Endometrial microvascular endothelial cells (primary cell): Measurements from ENCODE around the gene CIB1. TPM values are rescaled to one million over a fixed set of nuclear protein-coding genes. Genes with fewer than 3 reads are reported as not detected.

Experiments used
- in situ Hi-C: cut with HindIII; loops from 2 replicates; pipeline ENCODE4 v1.10.0; 2017; ENCODE audit warnings: low sequenced_read_pairs, low pct_unique_long_range_greater_than_20kb; ENCODE audit errors: inconsistent ontology term
- total RNA-seq: library from RNA; depleted of rRNA; stranded (reverse); fragments of >200 nt; gene quantifications from one replicate; pipeline ENCODE4 v1.2.3, GENCODE V29; 2015; ENCODE audit errors: inconsistent ontology term

CIB1 gene
- total RNA-seq, 1 donor from 2014 or later = 33.5 TPM

- in situ Hi-C loops = no loop called here
Observed at GRCh38 chr15:90243943-90244639, 10.3 kb upstream of the CIB1 start.

- in situ Hi-C loops = no loop called here
Observed at GRCh38 chr15:90241343-90242192, 7.8 kb upstream of the CIB1 start.

GRCh38 chr15:90240856-90241255 lies 7.1 kb upstream of the CIB1 start:
- in situ Hi-C loops = no loop called here

- in situ Hi-C loops = no loop called here
Observed at GRCh38 chr15:90239371-90239770, 5.6 kb upstream of the CIB1 start.

- in situ Hi-C loops = no loop called here
Observed at GRCh38 chr15:90234096-90234988, 601 bp upstream of the CIB1 start, which contains the start of gene GDPGP1. TSS of gene GDPGP1 (plus strand) at chr15:90234209. CDS start at chr15:90240909, 6,700 bp downstream.

GRCh38 chr15:90232941-90233386 lies 777 bp downstream of the CIB1 start:
- in situ Hi-C loops = no loop called here

- in situ Hi-C loops = no loop called here
Observed at GRCh38 chr15:90232196-90232595, 1.5 kb downstream of the CIB1 start.

- in situ Hi-C loops = no loop called here
Observed at GRCh38 chr15:90231028-90232017, 2.4 kb downstream of the CIB1 start.

- in situ Hi-C loops = no loop called here
Observed at GRCh38 chr15:90230610-90231009, 3.1 kb downstream of the CIB1 start.

GRCh38 chr15:90230071-90230494 lies 3.7 kb downstream of the CIB1 start:
- in situ Hi-C loops = no loop called here

- in situ Hi-C loops = no loop called here
Observed at GRCh38 chr15:90228960-90229359, 4.8 kb downstream of the CIB1 start.

GRCh38 chr15:90227816-90228772 lies 5.6 kb downstream of the CIB1 start:
- in situ Hi-C loops = no loop called here

GRCh38 chr15:90227336-90227735 lies 6.4 kb downstream of the CIB1 start:
- in situ Hi-C loops = no loop called here

- in situ Hi-C loops = no loop called here
Observed at GRCh38 chr15:90225504-90226234, 8.1 kb downstream of the CIB1 start.

- in situ Hi-C loops = no loop called here
Observed at GRCh38 chr15:90225047-90225446, 8.7 kb downstream of the CIB1 start.

GRCh38 chr15:90223441-90224165 lies 10.1 kb downstream of the CIB1 start:
- in situ Hi-C loops = no loop called here
